ENCODE measurements around the gene ENOPH1. TPM values are rescaled to one million over a fixed set of nuclear protein-coding genes. Genes with fewer than 3 reads are reported as not detected.

Gene ENOPH1
- total and polyA plus RNA-seq, 2 of the 13 experiments (the other 11 are each of a cell fraction or from before 2014, with no cell fraction given): 15.5 to 64.3 TPM

DNA sequence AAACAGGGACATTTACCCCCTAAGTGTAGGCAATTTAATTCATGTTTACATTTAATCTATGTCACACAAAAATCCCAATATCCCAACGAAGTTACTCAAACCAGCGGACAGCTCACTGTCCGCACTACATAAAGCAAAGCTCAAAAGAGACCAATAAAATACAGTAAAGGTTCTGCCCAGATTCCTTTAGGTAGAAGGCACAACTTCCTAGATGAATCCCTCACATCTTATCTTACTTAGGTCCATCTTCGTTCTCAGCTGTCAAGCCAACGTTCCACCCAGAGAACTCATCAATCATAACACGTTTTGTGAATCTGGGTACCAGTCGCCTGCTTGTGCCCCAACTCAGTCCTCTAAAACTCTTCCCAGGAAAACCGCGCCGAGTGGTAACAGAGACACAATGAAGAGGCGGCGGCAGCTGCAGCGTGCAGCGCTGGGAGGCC is 1.8 kb upstream of the ENOPH1 start (continued):
- TF ChIP-seq ZNF652 (CRISPR knock-in tag; IDR thresholded peaks at IDR 0.05; ENCODE audit: borderline replicate concordance, low read depth): no peak
- no peak for TF ChIP-seq HOXD1 (CRISPR knock-in tag; IDR thresholded peaks at IDR 0.05)
- TF ChIP-seq FOSL1 (CRISPR knock-in tag; IDR thresholded peaks at IDR 0.05; ENCODE audit: borderline replicate concordance): no peak
- TF ChIP-seq PHB2 (IDR thresholded peaks at IDR 0.05; ENCODE audit: partially characterized antibody): no peak
- TF ChIP-seq ZNF780A (CRISPR knock-in tag; IDR thresholded peaks at IDR 0.05): 0 out of 2 replicates have a peak, but pooled peaks have one; percentile 7
- TF ChIP-seq TSC22D2 (CRISPR knock-in tag; IDR thresholded peaks at IDR 0.05; ENCODE audit: borderline replicate concordance): no peak
- TF ChIP-seq ZNF484 (CRISPR knock-in tag; IDR thresholded peaks at IDR 0.05; ENCODE audit: borderline replicate concordance, low read depth): no peak
- no peak for TF ChIP-seq ZNF496 (CRISPR knock-in tag; IDR thresholded peaks at IDR 0.05; ENCODE audit: insufficient replicate concordance)
- TF ChIP-seq NCOA2 (CRISPR knock-in tag; IDR thresholded peaks at IDR 0.05): no peak
- 0 out of 2 replicates have a peak, but pooled peaks have one; percentile 4 for TF ChIP-seq KAT8 (CRISPR knock-in tag; IDR thresholded peaks at IDR 0.05)
- TF ChIP-seq, protein P1, sequence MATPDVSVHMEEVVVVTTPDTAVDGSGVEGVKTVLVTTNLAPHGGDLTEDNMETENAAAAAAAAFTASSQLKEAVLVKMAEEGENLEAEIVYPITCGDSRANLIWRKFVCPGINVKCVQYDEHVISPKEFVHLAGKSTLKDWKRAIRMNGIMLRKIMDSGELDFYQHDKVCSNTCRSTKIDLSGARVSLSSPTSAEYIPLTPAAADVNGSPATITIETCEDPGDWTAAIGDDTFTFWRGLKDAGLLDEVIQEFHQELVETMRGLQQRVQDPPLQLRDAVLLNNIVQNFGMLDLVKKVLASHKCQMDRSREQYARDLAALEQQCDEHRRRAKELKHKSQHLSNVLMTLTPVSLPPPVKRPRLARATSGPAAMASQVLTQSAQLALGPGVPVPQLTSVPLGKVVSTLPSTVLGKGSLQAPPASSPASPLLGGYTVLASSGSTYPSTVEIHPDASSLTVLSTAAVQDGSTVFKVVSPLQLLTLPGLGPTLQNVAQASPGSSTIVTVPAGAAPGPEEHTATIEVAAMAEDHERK (CRISPR knock-in tag; IDR thresholded peaks at IDR 0.05; ENCODE audit: low read depth): 0 out of 2 replicates have a peak, but pooled peaks have one; percentile 4
- no peak for TF ChIP-seq ZNF572 (CRISPR knock-in tag; IDR thresholded peaks at IDR 0.05)
- TF ChIP-seq, protein P2, sequence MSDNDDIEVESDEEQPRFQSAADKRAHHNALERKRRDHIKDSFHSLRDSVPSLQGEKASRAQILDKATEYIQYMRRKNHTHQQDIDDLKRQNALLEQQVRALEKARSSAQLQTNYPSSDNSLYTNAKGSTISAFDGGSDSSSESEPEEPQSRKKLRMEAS (IDR thresholded peaks at IDR 0.05): 0 out of 2 replicates have a peak, but pooled peaks have one; percentile 32
- no peak for TF ChIP-seq PTBP1 (IDR thresholded peaks at IDR 0.05; ENCODE audit: low read depth, low read length, poor library complexity, severe bottlenecking)
- TF ChIP-seq AHR (CRISPR knock-in tag; IDR thresholded peaks at IDR 0.05): no peak
- no peak for TF ChIP-seq SIX4 (CRISPR knock-in tag; IDR thresholded peaks at IDR 0.05)
- TF ChIP-seq STAT5B (CRISPR knock-in tag; IDR thresholded peaks at IDR 0.05): no peak
- no peak for TF ChIP-seq ISX (CRISPR knock-in tag; conservative IDR thresholded peaks at IDR 0.05)
- TF ChIP-seq RARA (CRISPR knock-in tag; IDR thresholded peaks at IDR 0.05): no peak
- no peak for TF ChIP-seq ZBTB7A (CRISPR knock-in tag; IDR thresholded peaks at IDR 0.05)
- no peak for TF ChIP-seq SNAI1 (CRISPR knock-in tag; IDR thresholded peaks at IDR 0.05; ENCODE audit: borderline replicate concordance)
- TF ChIP-seq YEATS4 (CRISPR knock-in tag; IDR thresholded peaks at IDR 0.05; ENCODE audit: borderline replicate concordance): no peak
- TF ChIP-seq GZF1 (CRISPR knock-in tag; IDR thresholded peaks at IDR 0.05): no peak
- TF ChIP-seq ZNF274 (CRISPR knock-in tag; IDR thresholded peaks at IDR 0.05): 0 out of 2 replicates have a peak, but pooled peaks have one; percentile 1
- no peak for TF ChIP-seq JUNB (CRISPR knock-in tag; IDR thresholded peaks at IDR 0.05; ENCODE audit: borderline replicate concordance)
- TF ChIP-seq, protein P3, sequence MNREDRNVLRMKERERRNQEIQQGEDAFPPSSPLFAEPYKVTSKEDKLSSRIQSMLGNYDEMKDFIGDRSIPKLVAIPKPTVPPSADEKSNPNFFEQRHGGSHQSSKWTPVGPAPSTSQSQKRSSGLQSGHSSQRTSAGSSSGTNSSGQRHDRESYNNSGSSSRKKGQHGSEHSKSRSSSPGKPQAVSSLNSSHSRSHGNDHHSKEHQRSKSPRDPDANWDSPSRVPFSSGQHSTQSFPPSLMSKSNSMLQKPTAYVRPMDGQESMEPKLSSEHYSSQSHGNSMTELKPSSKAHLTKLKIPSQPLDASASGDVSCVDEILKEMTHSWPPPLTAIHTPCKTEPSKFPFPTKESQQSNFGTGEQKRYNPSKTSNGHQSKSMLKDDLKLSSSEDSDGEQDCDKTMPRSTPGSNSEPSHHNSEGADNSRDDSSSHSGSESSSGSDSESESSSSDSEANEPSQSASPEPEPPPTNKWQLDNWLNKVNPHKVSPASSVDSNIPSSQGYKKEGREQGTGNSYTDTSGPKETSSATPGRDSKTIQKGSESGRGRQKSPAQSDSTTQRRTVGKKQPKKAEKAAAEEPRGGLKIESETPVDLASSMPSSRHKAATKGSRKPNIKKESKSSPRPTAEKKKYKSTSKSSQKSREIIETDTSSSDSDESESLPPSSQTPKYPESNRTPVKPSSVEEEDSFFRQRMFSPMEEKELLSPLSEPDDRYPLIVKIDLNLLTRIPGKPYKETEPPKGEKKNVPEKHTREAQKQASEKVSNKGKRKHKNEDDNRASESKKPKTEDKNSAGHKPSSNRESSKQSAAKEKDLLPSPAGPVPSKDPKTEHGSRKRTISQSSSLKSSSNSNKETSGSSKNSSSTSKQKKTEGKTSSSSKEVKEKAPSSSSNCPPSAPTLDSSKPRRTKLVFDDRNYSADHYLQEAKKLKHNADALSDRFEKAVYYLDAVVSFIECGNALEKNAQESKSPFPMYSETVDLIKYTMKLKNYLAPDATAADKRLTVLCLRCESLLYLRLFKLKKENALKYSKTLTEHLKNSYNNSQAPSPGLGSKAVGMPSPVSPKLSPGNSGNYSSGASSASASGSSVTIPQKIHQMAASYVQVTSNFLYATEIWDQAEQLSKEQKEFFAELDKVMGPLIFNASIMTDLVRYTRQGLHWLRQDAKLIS (CRISPR knock-in tag; IDR thresholded peaks at IDR 0.05): 0 out of 2 replicates have a peak, but pooled peaks have one; percentile 11
- TF ChIP-seq BCL6 (CRISPR knock-in tag; IDR thresholded peaks at IDR 0.05): 0 out of 2 replicates have a peak, but pooled peaks have one; percentile 5
- no peak for TF ChIP-seq SMAD9 (CRISPR knock-in tag; IDR thresholded peaks at IDR 0.05)
- 0 out of 2 replicates have a peak, but pooled peaks have one; percentile 22 for TF ChIP-seq TOE1 (CRISPR knock-in tag; IDR thresholded peaks at IDR 0.05)
